K562 (cell line): ENCODE measurements around the gene ELP1. TPM values are rescaled to one million over a fixed set of nuclear protein-coding genes. Genes with fewer than 3 reads are reported as not detected.

Source experiments
- ATAC-seq: fragments of 200-7000 bp; cut with Tn5 transposase; 3 replicates; pipeline ENCODE4 v1.9.1; 2020; ENCODE audit warnings: moderate library complexity
- BruUV-seq: library from RNA; stranded (reverse); fragments of 400-500 nt; replicated peaks from 2 replicates; lab custom pipeline; 2021; lab: Mats Ljungman, UMichigan
- CTCF ChIA-PET: fragments of 300-600 bp; formaldehyde crosslinking; extraction: SDS; loops from one replicate; lab custom pipeline; 2021; ENCODE audit warnings: low intra/inter-chr PET ratio; lab: Yijun Ruan, JAX
- POLR2A ChIA-PET: fragments of 300-600, 350-650 bp; sonication (Branson Sonifier 250); formaldehyde crosslinking; extraction: SDS; loops from one replicate; lab custom pipeline; 2021; ENCODE audit warnings: antibody characterized with exemption, inconsistent platforms; lab: Yijun Ruan, JAX
- DNase-seq, 4 experiments: peaks; one replicate each; pipeline versions ENCODE4 v3.0.0 to v3.0.0-alpha.2; 2011 to 2018; ENCODE audit warnings: low spot score in 3 of 4, mixed read lengths in 3 of 4; ENCODE audit errors: extremely low read depth in 1 of 4
- FAIRE-seq: peaks from 2 replicates; lab custom pipeline; 2011; peaks lifted over from hg19 to GRCh38; lab: Jason Lieb, UNC
- H2AFZ ChIP-seq: 2 replicates; pipeline ENCODE4 v1.6.0; 2011; ENCODE audit warnings: low read depth, low read length, control low read depth, inconsistent platforms
- H3K27ac ChIP-seq: fragments of 200-600 bp; 3 replicates; pipeline ENCODE4 v1.8.0; 2011; ENCODE audit warnings: low read depth, mild to moderate bottlenecking, control low read depth, inconsistent platforms, low read length, moderate library complexity, mixed read lengths; ENCODE audit errors: extremely low read depth
- H3K27me3 ChIP-seq, 2 experiments: fragments of 300-600 bp in 1 of 2; 2 replicates in 1 of 2; 3 replicates in 1 of 2; pipeline versions ENCODE4 v1.6.0 to v1.8.0; 2011; ENCODE audit warnings: inconsistent platforms in 2 of 2, low read length in 2 of 2, mild to moderate bottlenecking in 1 of 2, mixed read lengths in 1 of 2, moderate library complexity in 1 of 2; ENCODE audit not compliant: control insufficient read depth in 2 of 2, insufficient read depth in 2 of 2
- H3K36me3 ChIP-seq: fragments of 300-600 bp; 3 replicates; pipeline ENCODE4 v1.8.0; 2011; ENCODE audit warnings: mild to moderate bottlenecking, low read length, inconsistent platforms; ENCODE audit not compliant: control insufficient read depth, insufficient read depth
- H3K4me1 ChIP-seq, 2 experiments: fragments of 200-600 bp in 1 of 2; replicated peaks in 1 of 2; 2 replicates in 1 of 2; 3 replicates in 1 of 2; pipeline versions ENCODE4 v1.5.1 to v1.8.0; 2011; ENCODE audit warnings: inconsistent platforms in 2 of 2, low read length in 2 of 2, mild to moderate bottlenecking in 1 of 2, mixed read lengths in 1 of 2, moderate library complexity in 1 of 2; ENCODE audit not compliant: control insufficient read depth in 2 of 2, insufficient read depth in 2 of 2
- H3K4me2 ChIP-seq: 2 replicates; pipeline ENCODE4 v1.6.1; 2011; ENCODE audit warnings: low read length, control low read depth, inconsistent platforms, mixed read lengths; ENCODE audit not compliant: insufficient read depth
- H3K4me3 ChIP-seq: fragments of 200-600 bp; sonication (generic), shearing (Covaris generic); 2 replicates; pipeline ENCODE4 v1.5.1; 2016; ENCODE audit warnings: control low read depth, inconsistent platforms
- H3K79me2 ChIP-seq: fragments of 200-600 bp; 3 replicates; pipeline ENCODE4 v1.8.0; 2011; ENCODE audit warnings: low read length, inconsistent platforms; ENCODE audit not compliant: control insufficient read depth, insufficient read depth
- H3K9ac ChIP-seq, 2 experiments: 2 replicates each; pipeline versions ENCODE4 v1.6.0 to v1.6.1; 2011; ENCODE audit warnings: low read depth in 2 of 2, low read length in 2 of 2, control low read depth in 1 of 2, inconsistent platforms in 1 of 2, mild to moderate bottlenecking in 1 of 2, mixed read lengths in 1 of 2; ENCODE audit not compliant: insufficient read depth in 1 of 2
- H3K9me1 ChIP-seq: one replicate; pipeline ENCODE4 v1.6.0; 2011; ENCODE audit warnings: inconsistent platforms, mild to moderate bottlenecking, low read length, moderate library complexity; ENCODE audit not compliant: control insufficient read depth, insufficient read depth
- H3K9me3 ChIP-seq: replicated peaks from 2 replicates; pipeline ENCODE4 v1.5.1; 2011; ENCODE audit warnings: low read depth, low read length, inconsistent platforms; ENCODE audit not compliant: control insufficient read depth, insufficient read depth
- H4K20me1 ChIP-seq: replicated peaks from 2 replicates; pipeline ENCODE4 v1.6.1; 2011; ENCODE audit warnings: low read length, inconsistent platforms, mixed read lengths; ENCODE audit not compliant: control insufficient read depth, insufficient read depth
- KLF10 ChIP-seq: fragments of 250-450 bp; sonication (Bioruptor Pico); IDR thresholded peaks from 2 replicates; pipeline ENCODE4 v1.6.1; 2021; ENCODE audit warnings: matching md5 sums
- SMAD4 ChIP-seq: fragments of 250-450 bp; sonication (Bioruptor Pico); conservative IDR thresholded peaks from 2 replicates; pipeline ENCODE4 v1.8.0; 2021; ENCODE audit warnings: inconsistent platforms, mild to moderate bottlenecking, moderate library complexity
- SRSF7 ChIP-seq: fragments of 200-400 bp; formaldehyde crosslinking; optimal IDR thresholded peaks from 2 replicates; pipeline ENCODE3; 2017; ENCODE audit warnings: mild to moderate bottlenecking, low read depth, low read length
- ZNF354B ChIP-seq: fragments of 250-450 bp; sonication (Bioruptor Pico); IDR thresholded peaks from 2 replicates; pipeline ENCODE4 v1.4.0; 2020
- whole genome bisulfite sequencing: fragments of 100-300 bp; shearing (Covaris generic); methylation state at CpG from one replicate; pipeline ENCODE4 v1.1.6; 2016; ENCODE audit warnings: low coverage, mixed read lengths; ENCODE audit not compliant: insufficient coverage; ENCODE audit errors: missing lambda C conversion rate; 5-methylcytosine and 5-hydroxymethylcytosine counted together
- in situ Hi-C: fragments of 300-500 bp; cut with MboI; formaldehyde crosslinking; loops from 4 replicates; pipeline ENCODE4 v1.15.0; 2018; ENCODE audit warnings: inconsistent platforms, mixed read lengths
- intact Hi-C: fragments of 100-400 bp; cut with micrococcal nuclease; formaldehyde crosslinking; loops from 2 replicates; pipeline ENCODE4 v1.14.2; 2022
- polyA plus RNA-seq, 8 experiments: library from polyadenylated mRNA; depleted of rRNA in 4 of 8; stranded (reverse) in 5 of 8; unstranded in 3 of 8; fragments of >200 nt; fragmentation: Nextera tagmentation in 2 of 8; fragmentation: Illumina TruSeq in 1 of 8; extraction: Ambion mirVana in 2 of 8; extraction: Trizol in 1 of 8; gene quantifications; 2 replicates each; pipeline versions ENCODE4 v1.2.1 to v1.2.3, GENCODE V29; 2011 to 2014; ENCODE audit warnings: inconsistent platforms in 1 of 8, missing spikeins in 1 of 8
- total RNA-seq, 7 experiments: library from RNA; depleted of rRNA in 6 of 7; stranded (reverse); fragments of >200 nt in 6 of 7; fragmentation: Illumina TruSeq in 2 of 7; extraction: Trizol in 2 of 7; gene quantifications; 2 replicates each; pipeline versions ENCODE4 v1.2.1 to v1.2.3, GENCODE V29; 2011 to 2021; ENCODE audit warnings: low replicate concordance in 1 of 7

The ELP1 gene
- total and polyA plus RNA-seq, 9 of the 15 experiments (the other 6 are each of a cell fraction or from before 2014, with no cell fraction given) = 17.0 to 48.6 (median 39.7) TPM

DNA sequence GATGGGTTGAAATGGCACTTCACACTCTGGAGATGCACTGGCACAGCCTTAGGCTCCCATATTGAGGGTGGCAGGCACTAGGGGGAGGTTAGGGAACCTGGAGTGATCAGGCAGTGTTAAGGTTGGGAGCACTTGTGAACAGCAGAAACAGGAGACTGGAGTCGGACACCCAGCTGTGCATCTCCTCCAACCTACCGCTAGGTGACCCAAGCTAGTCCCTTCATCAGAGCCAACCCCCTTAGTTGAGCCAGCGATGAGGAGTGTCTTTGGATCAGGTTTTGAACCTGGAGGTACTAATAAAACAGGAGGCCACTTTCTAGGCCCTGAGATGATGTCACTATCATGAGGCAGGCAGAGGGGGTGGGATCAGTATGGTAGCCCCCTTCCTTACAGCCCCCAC, 79.8 kb downstream of the ELP1 start (continued):
- no peak for TF ChIP-seq SRSF7
- TF ChIP-seq KLF10 (CRISPR knock-in tag) = no peak
- TF ChIP-seq SMAD4 (CRISPR knock-in tag) = no peak
- TF ChIP-seq, all 486 proteins: peak for 3

GRCh38 chr9:108852079-108852478, 81.8 kb downstream of the ELP1 start:
- H3K4me3 ChIP-seq = no peak overlapping the region
- intact Hi-C loops = loop anchor here (10.0 kb wide), 1 partner anchor 373 kb away; no protein-coding TSS in a partner anchor
- no peaks in the 10 kb centered on the region for H3K36me3 ChIP-seq
- no peak overlapping the region for H3K27ac ChIP-seq
- DNase-seq (no peak), ATAC-seq (no peak), FAIRE-seq (no peak)
- TF ChIP-seq ZNF354B (CRISPR knock-in tag) = no peak
- no peaks in the 10 kb centered on the region for H3K79me2 ChIP-seq
- H3K27me3 ChIP-seq = peaks cover 35 to 41% of the 10 kb centered on the region in 2 experiments
- H4K20me1 ChIP-seq = no peaks in the 10 kb centered on the region; the same call in 1 of the 2 replicates
- WGBS = 5% methylated on average over 1 of the region's 1 CpG
- no peak overlapping the region for H2AFZ ChIP-seq
- H3K9me3 ChIP-seq = no peaks in the 10 kb centered on the region
- no TSS peak for BruUV-seq
- in situ Hi-C loops = no loop called here
- POLR2A ChIA-PET = interaction anchor here (0.7 to 1.1 kb wide), 2 partner anchors 15 to 16 kb away, joined by 3 read pairs; no protein-coding TSS in a partner anchor
- peaks cover 0 to 15% of the 10 kb centered on the region in 2 experiments; a peak in 1 of 5 replicates for H3K4me1 ChIP-seq
- H3K9me1 ChIP-seq = no peaks in the 10 kb centered on the region
- no peak overlapping the region for H3K4me2 ChIP-seq
- H3K9ac ChIP-seq = no peak overlapping the region
- CTCF ChIA-PET = no interaction called here
